ENCODE measurements around the gene CDHR3. TPM values are rescaled to one million over a fixed set of nuclear protein-coding genes. Genes with fewer than 3 reads are reported as not detected.

CDHR3 gene
- total and polyA plus RNA-seq, 2 of the 8 experiments (the other 6 are each of a cell fraction or from before 2014, with no cell fraction given): 6.4 to 6.8 TPM

- Histone ChIP-seq H4K5ac (ENCODE audit: insufficient read length, low read depth, low read length) (no peak overlapping the region), H2BK15ac (ENCODE audit: low read length) (no peak overlapping the region), H3K4me1 (replicated peaks in 1 of 4; ENCODE audit: control insufficient read depth in 3 of 4, insufficient read depth in 4 of 4, low read length in 3 of 4) (0 out of 7 replicates have a peak, but pooled peaks cover 0 to 3% (median 0%) of the 10 kb centered on the region in 4 experiments), H3K14ac (ENCODE audit: insufficient read length) (no peak overlapping the region), H2BK5ac (ENCODE audit: low read depth, low read length) (no peak overlapping the region), H4K91ac (replicated peaks; ENCODE audit: insufficient read length, low read length) (no peak overlapping the region), H2AK5ac (ENCODE audit: low read depth, low read length) (no peak overlapping the region), H3K9ac (replicated peaks in 1 of 4; ENCODE audit: extremely low read depth in 1 of 4, low read depth in 3 of 4, low read length in 3 of 4) (no peak overlapping the region), H2BK20ac (ENCODE audit: low read length) (no peak overlapping the region), H3K36me3 (ENCODE audit: control insufficient read depth in 2 of 4, insufficient read depth in 4 of 4, low read length in 3 of 4) (no peaks in the 10 kb centered on the region), H2BK120ac (replicated peaks; ENCODE audit: low read depth, low read length) (no peak overlapping the region), H2BK12ac (ENCODE audit: low read depth, low read length) (no peak overlapping the region), H3K4me2 (ENCODE audit: insufficient read depth in 1 of 2, low read depth in 2 of 2, low read length in 2 of 2) (no peak overlapping the region), H3K79me2 (ENCODE audit: control insufficient read depth in 1 of 2, insufficient read depth in 2 of 2, low read length in 2 of 2) (no peaks in the 10 kb centered on the region), H3K56ac (replicated peaks; ENCODE audit: insufficient read length, low read depth, low read length) (no peak overlapping the region), H3K27me3 (replicated peaks in 1 of 4; ENCODE audit: control insufficient read depth in 3 of 4, extremely low read depth in 1 of 4, insufficient read depth in 3 of 4, low read length in 3 of 4) (no peaks in the 10 kb centered on the region), H3K23me2 (ENCODE audit: low read depth, low read length) (no peaks in the 10 kb centered on the region; the same call in 1 of the 2 replicates), H3K4ac (replicated peaks; ENCODE audit: insufficient read length, low read depth, low read length) (no peak overlapping the region), H3K18ac (ENCODE audit: extremely low read depth, low read length) (no peak overlapping the region), H4K20me1 (replicated peaks in 1 of 2; ENCODE audit: control insufficient read depth in 1 of 2, insufficient read depth in 2 of 2, low read length in 2 of 2) (no peaks in the 10 kb centered on the region), H3K27ac (ENCODE audit: low read depth, low read length) (no peak overlapping the region), H2AFZ (ENCODE audit: low read length) (no peak overlapping the region), H4K8ac (ENCODE audit: extremely low read depth, insufficient read depth, low read length) (no peak overlapping the region), H3K23ac (ENCODE audit: insufficient read length) (no peak overlapping the region), H3K9me3 (ENCODE audit: insufficient read depth in 2 of 2, low read depth in 1 of 2, low read length in 1 of 2) (no peaks in the 10 kb centered on the region), H3K4me3 (ENCODE audit: extremely low read depth in 1 of 4, insufficient read depth in 2 of 4, low read depth in 3 of 4, low read length in 4 of 4) (no peak overlapping the region), H3K79me1 (ENCODE audit: low read depth, low read length) (no peaks in the 10 kb centered on the region; the same call in 1 of the 2 replicates)
- DNase-seq (ENCODE audit: low read depth in 1 of 2, low spot score in 2 of 2) (no peak), FAIRE-seq (no peak)
- 91% methylated on average over 9 of the region's 9 CpGs; no CpG with 5 or more reads in 1 of the 2 experiments for WGBS, 2 experiments (ENCODE audit: extremely low coverage in 1 of 2, insufficient coverage in 1 of 2, insufficient read length in 1 of 2, insufficient replicate concordance in 2 of 2, low coverage in 1 of 2, low lambda C conversion rate in 2 of 2, missing lambda C conversion rate in 1 of 2)
- POLR2A ChIA-PET (ENCODE audit: partially characterized antibody): interaction anchor here (1.6 kb wide), 1 partner anchor 12 kb away, joined by 5 read pairs; no protein-coding TSS in a partner anchor
- CTCF ChIA-PET (ENCODE audit: partially characterized antibody): interaction anchor here (0.6 to 2.2 kb wide), 2 partner anchors 11 to 37 kb away, joined by 3 to 12 read pairs; no protein-coding TSS in a partner anchor
- TF ChIP-seq GABPA (IDR thresholded peaks at IDR 0.05; ENCODE audit: borderline replicate concordance, insufficient read depth, low read length): no peak
- TF ChIP-seq SP2 (IDR thresholded peaks at IDR 0.05; ENCODE audit: low read length): no peak
- no peak for TF ChIP-seq EGR1 (IDR thresholded peaks at IDR 0.05; ENCODE audit: borderline replicate concordance, low read depth, low read length)
- no peak for TF ChIP-seq KDM1A (IDR thresholded peaks at IDR 0.05; ENCODE audit: borderline replicate concordance, low read length)
- no peak for TF ChIP-seq SIX5 (IDR thresholded peaks at IDR 0.05; ENCODE audit: low read depth, low read length)
- no peak for TF ChIP-seq E2F6 (IDR thresholded peaks at IDR 0.05)
- TF ChIP-seq TAF1 (IDR thresholded peaks at IDR 0.05; ENCODE audit: low read depth, low read length): no peak
- no peak for TF ChIP-seq ASH2L (IDR thresholded peaks at IDR 0.05; ENCODE audit: low read length)
- no peak for TF ChIP-seq ZNF274 (IDR thresholded peaks at IDR 0.05; ENCODE audit: borderline replicate concordance, extremely low read depth, low read length)
- no peak for TF ChIP-seq RFX5 (IDR thresholded peaks at IDR 0.05; ENCODE audit: borderline replicate concordance, low read depth, low read length)
- TF ChIP-seq PHF8 (conservative IDR thresholded peaks at IDR 0.05; ENCODE audit: low read depth, low read length): no peak
- TF ChIP-seq CEBPB (IDR thresholded peaks at IDR 0.05; ENCODE audit: low read depth, low read length): no peak
- TF ChIP-seq KDM5A (IDR thresholded peaks at IDR 0.05; ENCODE audit: low read length): no peak
- no peak for TF ChIP-seq POU5F1 (IDR thresholded peaks at IDR 0.05; ENCODE audit: low read depth, low read length)
Measured at GRCh38 chr7:105945848-105946247, 17.2 kb upstream of the CDHR3 start.
